ENCODE data around the gene IFT80.

The IFT80 gene

GRCh38 chr3:160417311-160417710 lies 18.3 kb upstream of the IFT80 start:
- Mint-ChIP-seq H3K4me1 (peaks cover 5% of the 10 kb centered on the region), H3K27me3 (ENCODE audit: low read depth) (no peaks in the 10 kb centered on the region), H3K4me3 (no peak overlapping the region), H3K36me3 (ENCODE audit: low read depth) (peaks cover 49% of the 10 kb centered on the region), H3K27ac (no peak overlapping the region), H3K9me3 (no peaks in the 10 kb centered on the region)
- TF ChIP-seq CTCF (IDR thresholded peaks at IDR 0.05; ENCODE audit: unreplicated experiment in 3 of 3): no peak

GRCh38 chr3:160413613-160414248 lies 14.7 kb upstream of the IFT80 start:
- no peaks in the 10 kb centered on the region for H3K9me3 Mint-ChIP-seq
- no peaks in the 10 kb centered on the region for H3K27me3 Mint-ChIP-seq (ENCODE audit: low read depth)
- TF ChIP-seq CTCF (IDR thresholded peaks at IDR 0.05; ENCODE audit: unreplicated experiment in 3 of 3): peak; percentile 80 to 88 (median 86)
- H3K27ac Mint-ChIP-seq: peak overlapping the region in 1 of 3 experiments; percentile 65
- no peak overlapping the region for H3K4me3 Mint-ChIP-seq
- H3K4me1 Mint-ChIP-seq: peaks cover 5% of the 10 kb centered on the region
- peaks cover 43% of the 10 kb centered on the region for H3K36me3 Mint-ChIP-seq (ENCODE audit: low read depth)

- peaks cover 5% of the 10 kb centered on the region for H3K4me1 Mint-ChIP-seq
- H3K4me3 Mint-ChIP-seq: no peak overlapping the region
- H3K36me3 Mint-ChIP-seq (ENCODE audit: low read depth): peaks cover 37% of the 10 kb centered on the region
- H3K27ac Mint-ChIP-seq: no peak overlapping the region
- TF ChIP-seq CTCF (IDR thresholded peaks at IDR 0.05; ENCODE audit: unreplicated experiment in 3 of 3): no peak
- no peaks in the 10 kb centered on the region for H3K9me3 Mint-ChIP-seq
- no peaks in the 10 kb centered on the region for H3K27me3 Mint-ChIP-seq (ENCODE audit: low read depth)
Observed at GRCh38 chr3:160412477-160412876, 13.5 kb upstream of the IFT80 start.

- H3K4me1 Mint-ChIP-seq: peaks cover 5% of the 10 kb centered on the region
- TF ChIP-seq CTCF (IDR thresholded peaks at IDR 0.05; ENCODE audit: unreplicated experiment in 3 of 3): no peak
- no peak overlapping the region for H3K4me3 Mint-ChIP-seq
- no peaks in the 10 kb centered on the region for H3K9me3 Mint-ChIP-seq
- peaks cover 31% of the 10 kb centered on the region for H3K36me3 Mint-ChIP-seq (ENCODE audit: low read depth)
- H3K27me3 Mint-ChIP-seq (ENCODE audit: low read depth): no peaks in the 10 kb centered on the region
- H3K27ac Mint-ChIP-seq: peak overlapping the region in 1 of 3 experiments; percentile 40
Observed at GRCh38 chr3:160409812-160410610, 11.0 kb upstream of the IFT80 start.

GRCh38 chr3:160403796-160404470 lies 4.9 kb upstream of the IFT80 start:
- Mint-ChIP-seq H3K4me1 (peaks cover 36% of the 10 kb centered on the region), H3K27ac (peak overlapping the region; percentile 6 to 78 (median 25))
- no peak for TF ChIP-seq CTCF (IDR thresholded peaks at IDR 0.05; ENCODE audit: unreplicated experiment in 3 of 3)

More at GRCh38 chr3:160403796-160404470, 4.9 kb upstream of the IFT80 start:
- peak overlapping the region; percentile 41 to 68 (median 63) for H3K4me3 Mint-ChIP-seq
- peaks cover 5% of the 10 kb centered on the region for H3K27me3 Mint-ChIP-seq (ENCODE audit: low read depth)
- H3K9me3 Mint-ChIP-seq: no peaks in the 10 kb centered on the region
- H3K36me3 Mint-ChIP-seq (ENCODE audit: low read depth): peaks cover 9% of the 10 kb centered on the region
